GM12801 (cell line): ENCODE measurements around the gene CD1E.

ENCODE experiments used
- TF ChIP-seq, protein P1 (sequence below): IDR thresholded peaks from one replicate; pipeline ENCODE4 v1.5.1; 2011; ENCODE audit warnings: control low read depth; ENCODE audit not compliant: insufficient read length; ENCODE audit errors: extremely low read depth

CD1E gene

GRCh38 chr1:158329733-158330132 is 24.0 kb upstream of the CD1E start:
- TF ChIP-seq, protein P1, sequence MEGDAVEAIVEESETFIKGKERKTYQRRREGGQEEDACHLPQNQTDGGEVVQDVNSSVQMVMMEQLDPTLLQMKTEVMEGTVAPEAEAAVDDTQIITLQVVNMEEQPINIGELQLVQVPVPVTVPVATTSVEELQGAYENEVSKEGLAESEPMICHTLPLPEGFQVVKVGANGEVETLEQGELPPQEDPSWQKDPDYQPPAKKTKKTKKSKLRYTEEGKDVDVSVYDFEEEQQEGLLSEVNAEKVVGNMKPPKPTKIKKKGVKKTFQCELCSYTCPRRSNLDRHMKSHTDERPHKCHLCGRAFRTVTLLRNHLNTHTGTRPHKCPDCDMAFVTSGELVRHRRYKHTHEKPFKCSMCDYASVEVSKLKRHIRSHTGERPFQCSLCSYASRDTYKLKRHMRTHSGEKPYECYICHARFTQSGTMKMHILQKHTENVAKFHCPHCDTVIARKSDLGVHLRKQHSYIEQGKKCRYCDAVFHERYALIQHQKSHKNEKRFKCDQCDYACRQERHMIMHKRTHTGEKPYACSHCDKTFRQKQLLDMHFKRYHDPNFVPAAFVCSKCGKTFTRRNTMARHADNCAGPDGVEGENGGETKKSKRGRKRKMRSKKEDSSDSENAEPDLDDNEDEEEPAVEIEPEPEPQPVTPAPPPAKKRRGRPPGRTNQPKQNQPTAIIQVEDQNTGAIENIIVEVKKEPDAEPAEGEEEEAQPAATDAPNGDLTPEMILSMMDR = no peak

DNA sequence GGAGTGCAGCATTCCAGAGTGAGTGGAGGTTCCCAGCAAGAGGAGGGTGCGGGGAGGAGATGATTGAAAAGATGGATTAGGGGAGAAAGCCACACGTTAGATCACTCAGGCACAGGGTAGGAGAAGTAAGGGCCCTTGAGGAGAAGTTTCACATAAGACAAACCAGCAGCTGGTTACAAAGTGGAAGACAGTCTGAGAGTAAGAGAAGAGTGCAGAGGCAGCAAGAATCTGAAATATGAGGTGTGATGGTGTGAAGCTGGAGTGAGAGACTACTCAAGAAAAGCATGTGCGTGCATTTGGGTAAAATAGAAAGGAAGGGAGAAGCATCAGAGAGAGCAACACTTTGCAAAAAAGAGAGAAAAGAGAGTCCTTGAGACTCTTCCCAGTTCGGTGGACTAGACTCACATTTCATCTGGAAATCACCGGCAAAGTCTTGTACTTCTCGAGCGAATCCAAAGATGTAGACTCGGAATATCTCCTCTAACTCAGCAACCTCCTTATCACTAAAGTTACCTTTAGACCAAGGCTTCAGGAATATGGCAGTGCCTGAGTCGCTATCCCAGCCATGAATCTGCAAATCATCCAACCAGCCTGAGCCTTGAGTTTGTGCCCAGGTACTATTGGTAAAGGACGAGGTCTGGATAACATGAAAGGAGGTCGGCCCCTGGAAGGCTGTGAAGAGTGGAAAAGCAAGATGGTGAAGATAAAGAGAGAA is 23.1 kb upstream of the CD1E start:
- TF ChIP-seq, protein P1 = no peak

- TF ChIP-seq, protein P1 = no peak
Observed at GRCh38 chr1:158331106-158331425, 22.6 kb upstream of the CD1E start.

GRCh38 chr1:158331481-158332150 is 22.1 kb upstream of the CD1E start, which contains the start of gene CD1B:
Gene CD1B (minus strand): TSS chr1:158331531. CDS start chr1:158331423, 108 bp downstream.
- TF ChIP-seq, protein P1 = no peak

GRCh38 chr1:158333405-158334155 is 20.1 kb upstream of the CD1E start:
- TF ChIP-seq, protein P1 = no peak

- TF ChIP-seq, protein P1 = no peak
Observed at GRCh38 chr1:158334526-158335212, 19.0 kb upstream of the CD1E start.

DNA sequence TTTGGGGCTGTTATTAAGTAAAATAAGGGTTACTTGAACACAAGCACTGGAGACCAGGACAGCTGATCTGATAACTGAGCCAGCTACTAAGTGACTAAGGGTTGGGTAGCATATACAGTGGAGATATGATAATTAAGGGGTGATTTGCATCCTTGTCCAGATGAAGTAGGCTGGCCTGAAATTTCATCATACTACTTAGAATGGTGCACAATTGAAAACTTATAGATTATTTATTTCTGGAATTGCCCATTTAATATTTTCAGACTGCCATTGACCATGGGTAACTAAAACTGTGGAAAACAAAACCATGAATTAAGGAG is 18.5 kb upstream of the CD1E start:
- TF ChIP-seq, protein P1 = no peak
